ENCODE data around the gene ZC3H10. TPM values are rescaled to one million over a fixed set of nuclear protein-coding genes. Genes with fewer than 3 reads are reported as not detected.
"Not testable (repeated sequence)": the region's sequence is repeated elsewhere in the genome, so short reads cannot be mapped to it uniquely, and the experiment has no call there.

The ZC3H10 gene
- total RNA-seq, 1 donor from 2014 or later: 4.6 TPM

GRCh38 chr12:56152756-56153677 is 35.0 kb downstream of the ZC3H10 start:
- ATAC-seq (no peak), DNase-seq (ENCODE audit: low spot score) (no peak)

- ATAC-seq (no peak), DNase-seq (ENCODE audit: low spot score) (no peak)
Observed at GRCh38 chr12:56153678-56154065, 35.6 kb downstream of the ZC3H10 start.

DNA sequence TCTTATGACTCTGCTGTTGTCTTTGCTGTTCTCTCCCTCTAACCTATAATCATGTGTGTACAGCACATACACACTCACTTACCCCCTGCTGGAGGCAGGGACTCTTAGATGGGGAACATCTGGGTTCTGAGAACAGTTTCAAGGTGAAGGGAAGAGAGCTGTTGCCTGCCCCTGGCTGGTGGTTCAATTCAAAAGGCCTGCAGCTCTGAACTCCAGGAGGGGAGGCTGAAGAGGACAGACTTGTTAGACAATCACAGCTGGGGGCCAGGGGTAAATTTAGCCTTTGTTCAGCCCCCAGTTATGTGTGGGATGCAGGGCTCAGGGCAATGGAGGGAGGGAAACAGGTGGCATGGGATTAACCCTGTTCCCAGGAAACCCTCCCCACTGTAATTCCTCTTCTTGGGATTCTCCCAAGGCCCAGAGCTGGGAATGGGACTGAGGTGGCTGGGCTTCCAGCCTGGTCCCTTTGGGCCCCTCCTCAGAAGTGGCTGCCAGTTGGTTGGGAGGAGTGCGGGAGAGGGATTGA is 36.2 kb downstream of the ZC3H10 start:
- DNase-seq (ENCODE audit: low spot score) (no peak), ATAC-seq (no peak)

- ATAC-seq (no peak), DNase-seq (ENCODE audit: low spot score) (no peak)
Observed at GRCh38 chr12:56154818-56155217, 36.8 kb downstream of the ZC3H10 start.

- peak; percentile 69 for DNase-seq (ENCODE audit: low spot score)
Observed at GRCh38 chr12:56155256-56155845, 37.3 kb downstream of the ZC3H10 start.

DNA sequence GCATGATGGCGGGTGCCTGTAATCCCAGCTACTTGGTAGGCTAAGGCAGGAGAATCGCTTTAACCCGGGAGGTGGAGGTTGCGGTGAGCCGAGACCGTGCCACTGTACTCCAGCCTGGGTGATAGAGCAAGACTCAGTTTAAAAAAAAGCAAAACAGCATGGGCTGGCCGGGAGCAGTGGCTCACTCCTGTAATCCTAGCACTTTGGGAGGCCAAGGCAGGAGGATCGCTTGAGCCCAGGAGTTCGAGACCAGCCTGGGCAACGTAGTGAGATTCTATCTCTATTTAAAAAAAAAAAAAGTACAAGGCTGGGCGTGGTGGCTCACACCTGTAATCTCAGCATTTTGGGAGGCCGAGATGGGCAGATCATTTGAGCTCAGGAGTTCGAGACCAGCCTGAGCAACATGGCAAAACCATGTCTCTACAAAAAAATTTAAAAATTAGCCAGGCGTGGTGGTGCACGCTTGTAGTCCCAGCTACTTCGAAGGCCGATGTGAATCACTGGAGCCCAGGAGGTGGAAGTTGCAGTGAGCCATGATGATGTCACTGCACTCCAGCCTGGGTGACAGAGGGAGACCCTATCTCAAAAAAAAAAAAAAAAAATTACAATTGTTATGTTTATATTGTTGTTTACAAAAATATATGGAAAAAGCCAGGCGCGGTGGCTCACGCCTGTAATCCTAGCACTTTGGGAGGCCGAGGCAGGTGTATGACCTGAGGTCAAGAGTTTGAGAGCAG is 38.6 kb downstream of the ZC3H10 start:
- ATAC-seq; DNase-seq (ENCODE audit: low spot score): not testable (repeated sequence)

More at GRCh38 chr12:56155256-56155845, 37.3 kb downstream of the ZC3H10 start:
- ATAC-seq: peak; percentile 41

DNA sequence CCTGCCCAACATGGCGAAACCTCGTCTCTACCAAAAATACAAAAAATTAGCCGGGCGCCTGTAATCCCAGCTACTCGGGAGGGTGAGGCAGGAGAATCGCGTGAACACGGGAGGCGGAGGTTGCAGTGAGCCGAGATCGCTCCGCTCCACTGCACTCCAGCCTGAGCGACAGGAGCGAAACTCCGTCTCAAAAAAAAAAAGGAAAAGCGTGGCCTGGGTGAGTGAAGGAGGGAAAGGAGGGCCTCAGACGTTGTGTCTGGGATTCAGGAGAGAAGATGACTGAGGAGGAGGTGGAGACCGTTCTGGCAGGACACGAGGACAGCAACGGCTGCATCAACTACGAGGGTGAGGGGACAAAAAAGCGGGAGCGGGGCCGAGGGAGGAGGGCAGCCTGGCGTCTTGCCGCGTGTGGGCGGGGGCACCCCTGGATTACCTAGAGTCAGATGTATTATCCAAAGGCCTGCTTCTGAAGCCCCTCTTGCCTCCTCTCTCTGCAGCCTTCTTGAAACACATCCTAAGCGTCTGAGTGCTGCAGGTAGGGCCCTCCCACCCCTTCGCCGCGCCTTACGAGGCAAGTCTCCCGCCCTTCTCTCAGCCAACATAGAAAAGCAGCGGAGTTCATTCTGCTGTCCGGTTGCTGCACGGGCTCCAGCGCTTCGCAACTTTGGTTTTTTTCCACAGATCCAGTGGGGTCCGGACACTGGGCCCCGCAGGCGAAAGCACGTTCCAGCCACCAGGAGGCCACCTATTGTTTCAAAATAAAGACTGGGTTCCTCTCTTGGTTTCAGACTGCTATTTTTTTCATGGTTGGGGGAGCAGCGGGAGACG is 39.3 kb downstream of the ZC3H10 start:
- ATAC-seq (peak; percentile 48), DNase-seq (ENCODE audit: low spot score) (peak; percentile 69)

- ATAC-seq: peak; percentile 83
- peak; percentile 97 for DNase-seq (ENCODE audit: low spot score)
Observed at GRCh38 chr12:56158029-56158925, 40.2 kb downstream of the ZC3H10 start, which contains the start of gene MYL6. MYL6 (plus strand) TSS chr12:56158359; CDS start chr12:56158402, 43 bp downstream.

- ATAC-seq (peak; percentile 29), DNase-seq (ENCODE audit: low spot score) (peak; percentile 71)
Observed at GRCh38 chr12:56158926-56159461, 40.9 kb downstream of the ZC3H10 start.

- DNase-seq (ENCODE audit: low spot score): no peak
- no peak for ATAC-seq
Observed at GRCh38 chr12:56159482-56160192, 41.6 kb downstream of the ZC3H10 start.

DNA sequence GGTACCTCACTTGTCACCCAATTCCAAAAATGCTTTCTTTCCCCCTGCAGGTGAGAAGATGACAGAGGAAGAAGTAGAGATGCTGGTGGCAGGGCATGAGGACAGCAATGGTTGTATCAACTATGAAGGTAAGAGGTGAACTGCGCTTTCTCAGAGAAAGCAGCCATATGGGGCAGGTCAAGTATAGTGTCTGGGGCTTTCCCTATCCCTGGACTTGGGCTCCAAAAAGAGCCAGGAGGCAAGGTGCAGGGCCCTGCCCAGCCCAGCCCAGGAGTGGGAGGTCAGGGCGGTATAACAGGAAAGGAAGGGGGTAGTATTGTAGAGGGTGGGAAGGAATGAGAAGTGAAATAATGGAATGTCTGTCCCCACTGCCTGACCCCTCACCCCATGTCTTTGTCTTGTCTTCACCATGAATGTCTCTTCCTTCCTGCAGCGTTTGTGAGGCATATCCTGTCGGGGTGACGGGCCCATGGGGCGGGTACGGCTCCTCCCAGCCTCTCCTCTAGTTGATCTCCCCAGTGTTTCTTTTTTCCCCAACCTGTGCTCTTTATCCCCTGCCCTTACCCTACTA is 42.2 kb downstream of the ZC3H10 start:
- DNase-seq (ENCODE audit: low spot score) (no peak), ATAC-seq (no peak)

GRCh38 chr12:56160894-56161689 is 43.0 kb downstream of the ZC3H10 start:
- DNase-seq (ENCODE audit: low spot score) (no peak), ATAC-seq (no peak)

- DNase-seq (ENCODE audit: low spot score): no peak
- ATAC-seq: no peak
Observed at GRCh38 chr12:56161690-56162351, 43.8 kb downstream of the ZC3H10 start.

DNA sequence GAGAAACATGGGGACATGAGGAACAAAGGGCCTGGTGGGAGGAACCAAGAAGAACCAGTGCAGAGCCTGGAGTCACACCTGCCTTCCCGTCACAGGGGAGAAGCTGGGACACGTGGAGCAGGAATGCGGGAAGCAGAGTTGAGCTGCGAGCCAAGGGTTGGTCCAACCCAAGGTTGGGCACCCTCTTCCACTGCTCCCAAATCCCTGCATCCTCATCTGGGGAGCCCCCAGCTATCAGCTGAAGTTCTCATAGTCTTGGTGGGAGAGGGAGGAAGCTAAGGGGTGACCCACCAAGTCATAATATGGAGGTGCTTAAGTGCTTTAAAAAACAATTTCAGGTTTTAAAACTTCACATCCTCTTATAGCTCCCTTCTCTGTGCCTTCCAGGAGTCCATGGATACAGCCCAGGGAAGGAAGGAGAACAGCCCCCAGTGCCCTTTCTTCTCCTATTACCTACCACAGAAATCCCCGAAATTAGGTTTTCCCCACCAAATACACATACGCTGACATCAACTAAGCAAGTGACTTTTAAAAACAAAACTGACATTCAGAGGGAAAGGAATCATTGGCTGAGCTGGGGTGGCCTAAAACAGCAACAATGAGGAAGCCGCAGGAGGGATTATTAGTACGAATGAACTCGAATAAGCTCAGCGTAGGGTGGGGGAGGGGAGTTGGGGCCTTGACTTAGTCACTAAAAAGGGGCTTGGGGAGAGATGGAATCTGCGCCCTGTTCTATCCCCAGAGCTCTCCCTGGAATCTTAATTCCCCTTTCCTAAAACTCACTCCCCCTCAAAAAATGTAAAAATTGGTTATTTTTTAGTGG is 44.6 kb downstream of the ZC3H10 start:
- ATAC-seq (no peak), DNase-seq (ENCODE audit: low spot score) (no peak)

GRCh38 chr12:56163533-56164344 is 45.7 kb downstream of the ZC3H10 start:
- DNase-seq (ENCODE audit: low spot score): no peak
- no peak for ATAC-seq

Data from left lobe of liver (tissue), 2 donors.